Measurements from ENCODE around the gene NRBF2. TPM values are rescaled to one million over a fixed set of nuclear protein-coding genes. Genes with fewer than 3 reads are reported as not detected.

Gene NRBF2
- total and polyA plus RNA-seq, 2 of the 4 experiments (the other 2 are of a cell fraction), result 19.9 to 20.6 TPM

- Histone ChIP-seq H2BK15ac (ENCODE audit: low read depth, low read length) (no peak overlapping the region), H3K4ac (ENCODE audit: low read depth, low read length) (no peak overlapping the region), H3K56ac (ENCODE audit: extremely low read depth, insufficient read depth, low read length) (no peak overlapping the region), H3K4me3 (ENCODE audit: insufficient read depth, low read depth, low read length) (no peak overlapping the region), H4K8ac (ENCODE audit: low read depth in 2 of 2, low read length in 2 of 2) (no peak overlapping the region), H2BK120ac (ENCODE audit: low read depth, low read length) (no peak overlapping the region), H2AFZ (replicated peaks; ENCODE audit: low read length, poor library complexity) (no peak overlapping the region), H3K9ac (ENCODE audit: low read depth, low read length) (no peak overlapping the region), H3K27me3 (ENCODE audit: control insufficient read depth, insufficient read depth, low read length) (no peaks in the 10 kb centered on the region), H4K91ac (ENCODE audit: insufficient read depth, low read depth, low read length) (no peak overlapping the region), H4K5ac (ENCODE audit: low read depth, low read length) (no peak overlapping the region), H3K79me1 (ENCODE audit: low read depth in 1 of 2, low read length in 2 of 2) (peaks cover 13 to 58% of the 10 kb centered on the region in 2 experiments), H4K20me1 (ENCODE audit: insufficient read depth, low read length) (peaks cover 46% of the 10 kb centered on the region), H3K18ac (ENCODE audit: low read depth, low read length) (no peak overlapping the region), H3K27ac (ENCODE audit: insufficient read depth, low read length) (no peak overlapping the region), H3K9me1 (ENCODE audit: insufficient read depth, low read length) (no peaks in the 10 kb centered on the region), H2BK20ac (ENCODE audit: low read depth, low read length) (no peak overlapping the region), H3K9me3 (ENCODE audit: control insufficient read depth, insufficient read depth, low read length) (no peaks in the 10 kb centered on the region), H3K4me1 (ENCODE audit: control insufficient read depth, insufficient read depth, low read length) (0 out of 2 replicates have a peak, but pooled peaks cover 2% of the 10 kb centered on the region), H3K14ac (replicated peaks; ENCODE audit: low read depth, low read length) (no peak overlapping the region), H2AK9ac (replicated peaks; ENCODE audit: low read depth, low read length, poor library complexity) (no peak overlapping the region), H3K23ac (ENCODE audit: low read depth, low read length) (no peak overlapping the region), H3K36me3 (ENCODE audit: control insufficient read depth, insufficient read depth, low read length) (peaks cover 9% of the 10 kb centered on the region), H3K4me2 (ENCODE audit: low read depth, low read length) (no peak overlapping the region), H2BK5ac (ENCODE audit: low read depth, low read length, poor library complexity, severe bottlenecking) (no peak overlapping the region), H2AK5ac (ENCODE audit: low read depth, low read length) (no peak overlapping the region)
- DNase-seq (no peak), ATAC-seq (ENCODE audit: low read depth) (no peak)
- POLR2A ChIA-PET (ENCODE audit: unreplicated experiment), result no interaction called here
- dilution Hi-C loops (cut with HindIII; ENCODE audit: low sequenced_read_pairs, unreplicated experiment) (no loop called here), in situ Hi-C loops (cut with MboI; ENCODE audit: low sequenced_read_pairs) (loop anchor here (25.0 kb wide), 1 partner anchor 1059 kb away; no protein-coding TSS in a partner anchor), intact Hi-C loops (cut with micrococcal nuclease) (loop anchor here (5.0 kb wide), 1 partner anchor 334 kb away; no protein-coding TSS in a partner anchor)
- BruUV-seq (replicated peaks), result no TSS peak
- CTCF ChIA-PET, result interaction anchor here (1.1 to 1.5 kb wide), 2 partner anchors 11 to 707 kb away, joined by 4 to 5 read pairs; no protein-coding TSS in a partner anchor
- no peak for TF ChIP-seq CTCF (conservative IDR thresholded peaks at IDR 0.05; ENCODE audit: low read depth, low read length)
- peak; percentile 50; the same call in 1 of the 2 replicates for TF ChIP-seq MAFK (IDR thresholded peaks at IDR 0.05; ENCODE audit: low read depth, low read length)
These were observed 13.4 kb downstream of the NRBF2 start for GRCh38 chr10:63146503-63146902.

Data from IMR-90 (cell line).